ENCODE data around the gene GPR108. TPM values are rescaled to one million over a fixed set of nuclear protein-coding genes. Genes with fewer than 3 reads are reported as not detected.

Gene GPR108
- total and polyA plus RNA-seq, 7 donors: 12.5 to 27.8 (median 24.2) TPM

DNA sequence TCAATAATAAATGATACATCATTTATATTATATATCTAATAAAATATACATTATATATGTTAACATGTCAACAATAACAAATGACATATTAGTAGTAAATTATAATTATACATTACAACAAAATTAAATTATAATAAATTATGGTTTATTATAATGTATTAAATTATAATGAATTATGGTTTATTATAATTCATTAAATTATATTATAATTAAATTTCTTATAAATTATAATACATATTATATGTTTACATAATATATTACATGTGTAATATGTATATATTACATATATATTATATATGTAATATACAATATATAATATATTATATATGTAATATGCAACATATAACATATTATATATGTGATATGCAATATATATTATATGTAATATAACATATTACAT, 37.4 kb downstream of the GPR108 start:
- peaks cover 0 to 4% (median 0%) of the 10 kb centered on the region in 3 donors for H3K27me3 ChIP-seq (ENCODE audit: insufficient read depth in 3 of 3, low read length in 2 of 3)
- TF ChIP-seq, protein P1, sequence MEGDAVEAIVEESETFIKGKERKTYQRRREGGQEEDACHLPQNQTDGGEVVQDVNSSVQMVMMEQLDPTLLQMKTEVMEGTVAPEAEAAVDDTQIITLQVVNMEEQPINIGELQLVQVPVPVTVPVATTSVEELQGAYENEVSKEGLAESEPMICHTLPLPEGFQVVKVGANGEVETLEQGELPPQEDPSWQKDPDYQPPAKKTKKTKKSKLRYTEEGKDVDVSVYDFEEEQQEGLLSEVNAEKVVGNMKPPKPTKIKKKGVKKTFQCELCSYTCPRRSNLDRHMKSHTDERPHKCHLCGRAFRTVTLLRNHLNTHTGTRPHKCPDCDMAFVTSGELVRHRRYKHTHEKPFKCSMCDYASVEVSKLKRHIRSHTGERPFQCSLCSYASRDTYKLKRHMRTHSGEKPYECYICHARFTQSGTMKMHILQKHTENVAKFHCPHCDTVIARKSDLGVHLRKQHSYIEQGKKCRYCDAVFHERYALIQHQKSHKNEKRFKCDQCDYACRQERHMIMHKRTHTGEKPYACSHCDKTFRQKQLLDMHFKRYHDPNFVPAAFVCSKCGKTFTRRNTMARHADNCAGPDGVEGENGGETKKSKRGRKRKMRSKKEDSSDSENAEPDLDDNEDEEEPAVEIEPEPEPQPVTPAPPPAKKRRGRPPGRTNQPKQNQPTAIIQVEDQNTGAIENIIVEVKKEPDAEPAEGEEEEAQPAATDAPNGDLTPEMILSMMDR (IDR thresholded peaks at IDR 0.05): no peak
- no peak overlapping the region for H3K27ac ChIP-seq
- H3K4me1 ChIP-seq: no peaks in the 10 kb centered on the region
- DNase-seq (no peak), ATAC-seq (no peak)
- H3K36me3 ChIP-seq (ENCODE audit: insufficient read depth in 1 of 2, low read depth in 1 of 2): no peaks in the 10 kb centered on the region
- no peak overlapping the region for H3K4me3 ChIP-seq
- intact Hi-C loops (cut with DNase I): no loop called here
- H3K9me3 ChIP-seq: no peaks in the 10 kb centered on the region

- WGBS, 3 donors: 68 to 70% (median 70%) methylated on average over 13 of the region's 13 CpGs
- Histone ChIP-seq H3K4me1 (no peaks in the 10 kb centered on the region), H3K9me3 (no peaks in the 10 kb centered on the region), H3K27ac (no peak overlapping the region), H3K27me3 (ENCODE audit: insufficient read depth in 3 of 3, low read length in 2 of 3) (peaks cover 0 to 9% (median 0%) of the 10 kb centered on the region in 3 donors), H3K4me3 (no peak overlapping the region), H3K36me3 (ENCODE audit: insufficient read depth in 1 of 2, low read depth in 1 of 2) (no peaks in the 10 kb centered on the region)
- intact Hi-C loops (cut with DNase I): no loop called here
- ATAC-seq (no peak), DNase-seq (no peak)
- TF ChIP-seq, protein P1 (IDR thresholded peaks at IDR 0.05): no peak
Measured at GRCh38 chr19:6697291-6697690, 40.1 kb downstream of the GPR108 start.

GRCh38 chr19:6696239-6696820, 41.0 kb downstream of the GPR108 start:
- no peak overlapping the region for H3K27ac ChIP-seq
- 70 to 73% (median 70%) methylated on average over 18 of the region's 18 CpGs for WGBS, 3 donors
- H3K36me3 ChIP-seq (ENCODE audit: insufficient read depth in 1 of 2, low read depth in 1 of 2): no peaks in the 10 kb centered on the region
- H3K4me1 ChIP-seq: no peaks in the 10 kb centered on the region
- TF ChIP-seq, protein P1 (IDR thresholded peaks at IDR 0.05): no peak
- no peaks in the 10 kb centered on the region for H3K9me3 ChIP-seq
- DNase-seq (no peak), ATAC-seq (no peak)
- no peak overlapping the region for H3K4me3 ChIP-seq
- H3K27me3 ChIP-seq (ENCODE audit: insufficient read depth in 3 of 3, low read length in 2 of 3): peaks cover 0 to 8% (median 0%) of the 10 kb centered on the region in 3 donors
- intact Hi-C loops (cut with DNase I): no loop called here

GRCh38 chr19:6694147-6694815, 43.1 kb downstream of the GPR108 start:
- intact Hi-C loops (cut with DNase I): no loop called here
- ATAC-seq: no peak

More at GRCh38 chr19:6694147-6694815, 43.1 kb downstream of the GPR108 start:
- H3K27me3 ChIP-seq (ENCODE audit: insufficient read depth in 3 of 3, low read length in 2 of 3): peaks cover 0 to 8% (median 0%) of the 10 kb centered on the region in 3 donors
- no peak overlapping the region for H3K27ac ChIP-seq
- 91 to 94% (median 92%) methylated on average over 23 to 24 of the region's 25 CpGs for WGBS, 3 donors
- H3K9me3 ChIP-seq: no peaks in the 10 kb centered on the region
- TF ChIP-seq, protein P1 (IDR thresholded peaks at IDR 0.05): no peak
- no peaks in the 10 kb centered on the region for H3K4me1 ChIP-seq
- H3K4me3 ChIP-seq: no peak overlapping the region
- no peaks in the 10 kb centered on the region for H3K36me3 ChIP-seq (ENCODE audit: insufficient read depth in 1 of 2, low read depth in 1 of 2)
- peak in 1 of 2 donors; percentile 46 for DNase-seq
